Endothelial cell of umbilical vein (primary cell): Measurements from ENCODE around the gene PRDM12. TPM values are rescaled to one million over a fixed set of nuclear protein-coding genes. Genes with fewer than 3 reads are reported as not detected.
A peak's percentile ranks its signal among the peaks of the same experiment; 100 is the strongest.

Experiments
- BruUV-seq: library from RNA; stranded (reverse); fragments of 400-500 nt; replicated peaks from 2 replicates; lab custom pipeline; 2021; lab: Mats Ljungman, UMichigan
- CTCF ChIA-PET: fragments of 300-600, 350-600 bp; sonication (Branson Sonifier 250); formaldehyde crosslinking; loops from one replicate; lab custom pipeline; 2021; ENCODE audit warnings: antibody characterized with exemption, inconsistent platforms; lab: Charles Lee
- POLR2A ChIA-PET: fragments of 300-600, 350-600 bp; sonication (Branson Sonifier 250); formaldehyde crosslinking; loops from one replicate; lab custom pipeline; 2021; ENCODE audit warnings: antibody characterized with exemption, inconsistent platforms; lab: Charles Lee
- DNase-seq: peaks from one replicate; pipeline ENCODE4 v3.0.0-alpha.2; 2011; ENCODE audit warnings: low read depth, low spot score
- FAIRE-seq: peaks from 2 replicates; lab custom pipeline; 2011; peaks lifted over from hg19 to GRCh38; lab: Jason Lieb, UNC
- H2AFZ ChIP-seq: 2 replicates; pipeline ENCODE4 v1.6.0; 2012; ENCODE audit warnings: low read depth, low read length, control low read depth, inconsistent platforms
- H3K27ac ChIP-seq: 2 replicates; pipeline ENCODE4 v1.5.1; 2011; ENCODE audit warnings: low read depth, mild to moderate bottlenecking, control low read depth, low read length, moderate library complexity; ENCODE audit not compliant: insufficient read depth
- H3K27me3 ChIP-seq, 2 experiments: 2 replicates each; pipeline versions ENCODE4 v1.6.0 to v1.6.1; 2011; ENCODE audit warnings: low read length in 2 of 2, mixed read lengths in 1 of 2; ENCODE audit not compliant: control insufficient read depth in 2 of 2, insufficient read depth in 2 of 2
- H3K36me3 ChIP-seq, 2 experiments: 2 replicates in 1 of 2; 3 replicates in 1 of 2; pipeline ENCODE4 v1.5.1; 2011; ENCODE audit warnings: low read length in 2 of 2, mild to moderate bottlenecking in 1 of 2, moderate library complexity in 1 of 2; ENCODE audit not compliant: control insufficient read depth in 2 of 2, insufficient read depth in 2 of 2; ENCODE audit errors: extremely low read depth in 1 of 2
- H3K4me1 ChIP-seq: 3 replicates; pipeline ENCODE4 v1.5.1; 2011; ENCODE audit warnings: mild to moderate bottlenecking, low read length; ENCODE audit not compliant: control insufficient read depth, insufficient read depth; ENCODE audit errors: extremely low read depth
- H3K4me2 ChIP-seq: 2 replicates; pipeline ENCODE4 v1.6.1; 2011; ENCODE audit warnings: low read length, control low read depth, mixed read lengths; ENCODE audit not compliant: insufficient read depth
- H3K4me3 ChIP-seq, 3 experiments: fragments of 200-600 bp in 1 of 3; sonication (generic), shearing (Covaris generic) in 1 of 3; replicated peaks in 1 of 3; 2 replicates each; pipeline ENCODE4 v1.5.1; 2011 to 2016; ENCODE audit warnings: control low read depth in 3 of 3, low read length in 3 of 3, mild to moderate bottlenecking in 2 of 3, inconsistent platforms in 1 of 3, low read depth in 1 of 3, moderate library complexity in 1 of 3; ENCODE audit not compliant: insufficient read depth in 1 of 3
- H3K79me2 ChIP-seq: 2 replicates; pipeline ENCODE4 v1.6.0; 2012; ENCODE audit warnings: low read length, inconsistent platforms; ENCODE audit not compliant: control insufficient read depth, insufficient read depth
- H3K9ac ChIP-seq: replicated peaks from 2 replicates; pipeline ENCODE3; 2011; ENCODE audit warnings: low read length, control low read depth; ENCODE audit not compliant: insufficient read depth; ENCODE audit errors: extremely low read depth
- H3K9me1 ChIP-seq: replicated peaks from 3 replicates; pipeline ENCODE4 v1.6.0; 2011; ENCODE audit warnings: mild to moderate bottlenecking, low read length; ENCODE audit not compliant: control insufficient read depth, insufficient read depth; ENCODE audit errors: extremely low read depth
- H3K9me3 ChIP-seq: replicated peaks from 2 replicates; pipeline ENCODE4 v1.5.1; 2012; ENCODE audit warnings: low read length, inconsistent platforms; ENCODE audit not compliant: control insufficient read depth, insufficient read depth
- H4K20me1 ChIP-seq: replicated peaks from 2 replicates; pipeline ENCODE3; 2011; ENCODE audit warnings: mild to moderate bottlenecking, low read length; ENCODE audit not compliant: control insufficient read depth, insufficient read depth; ENCODE audit errors: extremely low read depth
- GATA2 ChIP-seq: IDR thresholded peaks from 2 replicates; pipeline ENCODE4 v1.7.0; 2011; ENCODE audit warnings: low read depth, mild to moderate bottlenecking, moderate library complexity, mixed read lengths, low read length; ENCODE audit not compliant: insufficient read length, insufficient read depth
- MAX ChIP-seq: IDR thresholded peaks from 2 replicates; pipeline ENCODE4 v1.6.1; 2011; ENCODE audit not compliant: insufficient read depth, insufficient read length
- POLR2A ChIP-seq: IDR thresholded peaks from 2 replicates; pipeline ENCODE4 v1.6.1; 2012; ENCODE audit warnings: low read depth, mild to moderate bottlenecking, control low read depth, low read length
- POLR2AphosphoS5 ChIP-seq: IDR thresholded peaks from 2 replicates; pipeline ENCODE4 v1.6.1; 2012; ENCODE audit warnings: low read depth, mild to moderate bottlenecking, control low read depth, low read length, moderate library complexity; ENCODE audit not compliant: insufficient read depth
- dilution Hi-C: fragments of 300-500 bp; cut with MboI; formaldehyde crosslinking; loops from one replicate; pipeline ENCODE4 v1.15.0; 2019; ENCODE audit warnings: low sequenced_read_pairs; ENCODE audit not compliant: extremely low pct_ligation_motif_present
- intact Hi-C: fragments of 100-400 bp; cut with micrococcal nuclease; formaldehyde crosslinking; loops from one replicate; pipeline ENCODE4 v1.10.0; 2022
- polyA plus RNA-seq, 4 experiments: library from polyadenylated mRNA; depleted of rRNA in 3 of 4; stranded (reverse) in 3 of 4; unstranded in 1 of 4; fragments of >200 nt; gene quantifications; 2 replicates each; pipeline versions ENCODE4 v1.2.1 to v1.2.3, GENCODE V29; 2011 to 2012; ENCODE audit warnings: missing spikeins in 1 of 4
- total RNA-seq: library from RNA; stranded (reverse); gene quantifications from 2 replicates; pipeline ENCODE4 v1.2.3, GENCODE V29; 2021
- TF ChIP-seq, protein P1 (sequence below), 2 donors: IDR thresholded peaks; 1 replicate in 1 of 2; 2 replicates in 1 of 2; pipeline ENCODE4 v1.5.1; 2011; ENCODE audit warnings: low read length in 2 of 2, mild to moderate bottlenecking in 2 of 2, moderate library complexity in 2 of 2, control low read depth in 1 of 2, inconsistent platforms in 1 of 2, low read depth in 1 of 2; ENCODE audit not compliant: insufficient read depth in 1 of 2; ENCODE audit errors: extremely low read depth in 1 of 2

PRDM12 gene
- total and polyA plus RNA-seq, 2 donors (not counting 3 experiments of a cell fraction or from before 2014, with no cell fraction given) = not detected

DNA sequence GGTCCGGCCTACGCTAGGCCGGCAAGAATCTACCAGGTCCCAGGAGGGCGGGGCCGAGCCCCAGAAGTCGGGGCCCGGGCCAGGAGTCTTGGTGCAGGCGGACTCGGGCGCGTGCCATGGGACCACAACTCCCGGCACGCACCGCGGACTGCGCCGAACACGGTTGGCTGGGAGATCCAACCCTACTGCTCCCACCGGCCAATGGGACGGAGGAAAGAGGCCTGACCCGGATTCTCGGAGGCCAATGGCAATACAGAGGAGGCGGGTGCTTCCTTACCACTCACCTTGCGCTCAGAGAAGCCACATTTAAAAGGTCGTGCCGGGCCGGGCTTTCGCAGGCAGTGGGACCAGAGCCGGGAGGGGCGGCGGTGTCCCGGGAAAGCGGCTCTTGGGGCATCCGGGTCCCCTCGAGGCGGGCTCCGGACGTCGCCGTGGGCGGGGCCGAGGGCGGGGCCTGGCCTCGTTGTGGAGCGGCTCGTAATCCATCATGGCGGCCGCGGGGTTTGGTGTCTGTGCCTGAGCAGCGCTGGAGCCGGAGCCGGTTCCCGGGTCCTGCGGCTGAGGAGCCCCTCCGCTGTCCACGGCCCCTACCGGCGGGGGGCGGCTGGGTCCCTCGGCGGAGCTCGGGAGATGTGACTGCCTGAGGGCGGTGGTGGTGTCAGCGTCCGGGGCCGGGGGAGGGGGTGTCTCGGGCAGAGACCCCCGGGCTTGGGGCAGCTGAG lies 48.3 kb downstream of the PRDM12 start:
- Histone ChIP-seq H3K9me1 (no peaks in the 10 kb centered on the region), H2AFZ (peak overlapping the region; percentile 61), H4K20me1 (no peaks in the 10 kb centered on the region), H3K79me2 (peaks cover 43% of the 10 kb centered on the region), H3K4me2 (peak overlapping the region; percentile 99), H3K9ac (peak overlapping the region; percentile 83), H3K4me1 (peaks cover 12% of the 10 kb centered on the region), H3K27me3 (no peaks in the 10 kb centered on the region), H3K9me3 (no peaks in the 10 kb centered on the region), H3K27ac (peak overlapping the region; percentile 81), H3K4me3 (peak overlapping the region; percentile 78 to 97 (median 81)), H3K36me3 (no peaks in the 10 kb centered on the region)
- intact Hi-C loops (loop anchor here (1.0 to 5.0 kb wide), 5 partner anchors 34 to 335 kb away; no protein-coding TSS in a partner anchor), dilution Hi-C loops (no loop called here)
- BruUV-seq = no TSS peak
- FAIRE-seq (peak; percentile 94), DNase-seq (peak; percentile 98)
- ChIA-PET POLR2A (interaction anchor here (0.7 kb wide), 2 partner anchors 16 to 117 kb away, joined by 5 to 6 read pairs; no protein-coding TSS in a partner anchor), CTCF (interaction anchor here (0.9 to 3.2 kb wide), 5 partner anchors 14 to 334 kb away, joined by 3 to 19 read pairs (median 3); partner anchors contain the start of gene EXOSC2)
- peak; percentile 85 for TF ChIP-seq POLR2A
- TF ChIP-seq MAX = peak; percentile 39
- TF ChIP-seq, protein P1, sequence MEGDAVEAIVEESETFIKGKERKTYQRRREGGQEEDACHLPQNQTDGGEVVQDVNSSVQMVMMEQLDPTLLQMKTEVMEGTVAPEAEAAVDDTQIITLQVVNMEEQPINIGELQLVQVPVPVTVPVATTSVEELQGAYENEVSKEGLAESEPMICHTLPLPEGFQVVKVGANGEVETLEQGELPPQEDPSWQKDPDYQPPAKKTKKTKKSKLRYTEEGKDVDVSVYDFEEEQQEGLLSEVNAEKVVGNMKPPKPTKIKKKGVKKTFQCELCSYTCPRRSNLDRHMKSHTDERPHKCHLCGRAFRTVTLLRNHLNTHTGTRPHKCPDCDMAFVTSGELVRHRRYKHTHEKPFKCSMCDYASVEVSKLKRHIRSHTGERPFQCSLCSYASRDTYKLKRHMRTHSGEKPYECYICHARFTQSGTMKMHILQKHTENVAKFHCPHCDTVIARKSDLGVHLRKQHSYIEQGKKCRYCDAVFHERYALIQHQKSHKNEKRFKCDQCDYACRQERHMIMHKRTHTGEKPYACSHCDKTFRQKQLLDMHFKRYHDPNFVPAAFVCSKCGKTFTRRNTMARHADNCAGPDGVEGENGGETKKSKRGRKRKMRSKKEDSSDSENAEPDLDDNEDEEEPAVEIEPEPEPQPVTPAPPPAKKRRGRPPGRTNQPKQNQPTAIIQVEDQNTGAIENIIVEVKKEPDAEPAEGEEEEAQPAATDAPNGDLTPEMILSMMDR (IDR thresholded peaks at IDR 0.05; ENCODE audit: extremely low read depth in 1 of 2, insufficient read depth in 1 of 2, low read depth in 1 of 2, low read length in 2 of 2) = no peak
- TF ChIP-seq POLR2AphosphoS5 = peak; percentile 86
- TF ChIP-seq GATA2 = no peak
